ENCODE measurements around the gene DNAJB2.

DNAJB2 gene

DNA sequence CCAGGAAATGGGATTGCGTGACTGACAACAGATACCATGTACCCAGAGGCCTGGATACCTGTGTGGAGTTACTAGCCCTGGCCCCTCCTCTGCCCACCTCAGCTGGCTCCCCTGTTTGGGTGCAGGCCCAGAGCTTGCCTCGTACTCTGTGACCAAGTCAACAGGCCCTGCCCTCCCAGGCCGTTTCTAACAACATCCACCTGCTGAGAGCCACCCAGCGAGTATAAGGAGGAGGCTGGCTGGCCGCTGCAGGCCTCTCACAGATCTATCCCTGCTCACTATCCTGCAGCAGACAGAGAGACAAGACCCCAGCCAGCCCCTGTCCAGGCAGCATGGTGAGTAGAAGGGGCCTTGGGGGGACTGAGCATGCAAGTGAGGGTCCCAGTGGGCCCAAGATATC is 12.9 kb upstream of the DNAJB2 start:
- TF ChIP-seq POLR2AphosphoS5 (IDR thresholded peaks at IDR 0.05; ENCODE audit: low read depth) = no peak
- TF ChIP-seq, protein P1, sequence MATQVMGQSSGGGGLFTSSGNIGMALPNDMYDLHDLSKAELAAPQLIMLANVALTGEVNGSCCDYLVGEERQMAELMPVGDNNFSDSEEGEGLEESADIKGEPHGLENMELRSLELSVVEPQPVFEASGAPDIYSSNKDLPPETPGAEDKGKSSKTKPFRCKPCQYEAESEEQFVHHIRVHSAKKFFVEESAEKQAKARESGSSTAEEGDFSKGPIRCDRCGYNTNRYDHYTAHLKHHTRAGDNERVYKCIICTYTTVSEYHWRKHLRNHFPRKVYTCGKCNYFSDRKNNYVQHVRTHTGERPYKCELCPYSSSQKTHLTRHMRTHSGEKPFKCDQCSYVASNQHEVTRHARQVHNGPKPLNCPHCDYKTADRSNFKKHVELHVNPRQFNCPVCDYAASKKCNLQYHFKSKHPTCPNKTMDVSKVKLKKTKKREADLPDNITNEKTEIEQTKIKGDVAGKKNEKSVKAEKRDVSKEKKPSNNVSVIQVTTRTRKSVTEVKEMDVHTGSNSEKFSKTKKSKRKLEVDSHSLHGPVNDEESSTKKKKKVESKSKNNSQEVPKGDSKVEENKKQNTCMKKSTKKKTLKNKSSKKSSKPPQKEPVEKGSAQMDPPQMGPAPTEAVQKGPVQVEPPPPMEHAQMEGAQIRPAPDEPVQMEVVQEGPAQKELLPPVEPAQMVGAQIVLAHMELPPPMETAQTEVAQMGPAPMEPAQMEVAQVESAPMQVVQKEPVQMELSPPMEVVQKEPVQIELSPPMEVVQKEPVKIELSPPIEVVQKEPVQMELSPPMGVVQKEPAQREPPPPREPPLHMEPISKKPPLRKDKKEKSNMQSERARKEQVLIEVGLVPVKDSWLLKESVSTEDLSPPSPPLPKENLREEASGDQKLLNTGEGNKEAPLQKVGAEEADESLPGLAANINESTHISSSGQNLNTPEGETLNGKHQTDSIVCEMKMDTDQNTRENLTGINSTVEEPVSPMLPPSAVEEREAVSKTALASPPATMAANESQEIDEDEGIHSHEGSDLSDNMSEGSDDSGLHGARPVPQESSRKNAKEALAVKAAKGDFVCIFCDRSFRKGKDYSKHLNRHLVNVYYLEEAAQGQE (IDR thresholded peaks at IDR 0.05; ENCODE audit: insufficient replicate concordance, low read depth) = no peak
- no peak overlapping the region for H3K27ac ChIP-seq (replicated peaks)
- H3K27me3 ChIP-seq (ENCODE audit: insufficient read depth, poor library complexity, severe bottlenecking) = no peaks in the 10 kb centered on the region
- no peak for DNase-seq (ENCODE audit: low read depth in 1 of 2, low spot score in 1 of 2)
- no peak overlapping the region for H3K4me3 ChIP-seq (replicated peaks; ENCODE audit: insufficient read depth, low read length)

DNA sequence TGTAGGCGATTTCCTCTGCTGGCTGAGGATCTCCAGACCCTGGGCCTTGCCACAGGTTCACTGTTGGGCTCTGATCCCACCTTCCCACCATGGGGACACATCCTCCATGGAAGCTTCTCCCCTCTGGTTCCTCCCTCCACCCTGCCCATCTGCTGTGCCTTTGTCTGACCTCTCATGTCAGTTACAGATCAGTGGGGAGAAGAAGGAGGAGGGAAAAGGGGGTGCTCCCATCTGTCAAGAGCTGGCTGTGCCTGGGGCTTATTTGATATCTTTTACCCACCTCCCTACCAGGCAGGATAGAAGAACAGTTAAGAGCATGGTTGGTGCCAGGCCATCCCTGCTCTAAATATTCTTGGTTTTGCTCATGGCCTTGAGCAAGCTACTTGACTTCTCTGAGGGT is 12.3 kb upstream of the DNAJB2 start:
- Histone ChIP-seq H3K27ac (replicated peaks) (no peak overlapping the region), H3K4me3 (replicated peaks; ENCODE audit: insufficient read depth, low read length) (no peak overlapping the region), H3K27me3 (ENCODE audit: insufficient read depth, poor library complexity, severe bottlenecking) (no peaks in the 10 kb centered on the region)
- DNase-seq (ENCODE audit: low read depth in 1 of 2, low spot score in 1 of 2) = no peak
- TF ChIP-seq GABPA (IDR thresholded peaks at IDR 0.05; ENCODE audit: low read depth) (no peak), POLR2AphosphoS5 (IDR thresholded peaks at IDR 0.05; ENCODE audit: low read depth) (no peak), SPI1 (IDR thresholded peaks at IDR 0.05; ENCODE audit: borderline replicate concordance, low read depth) (no peak)
- TF ChIP-seq, protein P2, sequence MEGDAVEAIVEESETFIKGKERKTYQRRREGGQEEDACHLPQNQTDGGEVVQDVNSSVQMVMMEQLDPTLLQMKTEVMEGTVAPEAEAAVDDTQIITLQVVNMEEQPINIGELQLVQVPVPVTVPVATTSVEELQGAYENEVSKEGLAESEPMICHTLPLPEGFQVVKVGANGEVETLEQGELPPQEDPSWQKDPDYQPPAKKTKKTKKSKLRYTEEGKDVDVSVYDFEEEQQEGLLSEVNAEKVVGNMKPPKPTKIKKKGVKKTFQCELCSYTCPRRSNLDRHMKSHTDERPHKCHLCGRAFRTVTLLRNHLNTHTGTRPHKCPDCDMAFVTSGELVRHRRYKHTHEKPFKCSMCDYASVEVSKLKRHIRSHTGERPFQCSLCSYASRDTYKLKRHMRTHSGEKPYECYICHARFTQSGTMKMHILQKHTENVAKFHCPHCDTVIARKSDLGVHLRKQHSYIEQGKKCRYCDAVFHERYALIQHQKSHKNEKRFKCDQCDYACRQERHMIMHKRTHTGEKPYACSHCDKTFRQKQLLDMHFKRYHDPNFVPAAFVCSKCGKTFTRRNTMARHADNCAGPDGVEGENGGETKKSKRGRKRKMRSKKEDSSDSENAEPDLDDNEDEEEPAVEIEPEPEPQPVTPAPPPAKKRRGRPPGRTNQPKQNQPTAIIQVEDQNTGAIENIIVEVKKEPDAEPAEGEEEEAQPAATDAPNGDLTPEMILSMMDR (IDR thresholded peaks at IDR 0.05; ENCODE audit: insufficient read depth, low read length) = no peak
- TF ChIP-seq, protein P1 (IDR thresholded peaks at IDR 0.05; ENCODE audit: insufficient replicate concordance, low read depth) = no peak

DNA sequence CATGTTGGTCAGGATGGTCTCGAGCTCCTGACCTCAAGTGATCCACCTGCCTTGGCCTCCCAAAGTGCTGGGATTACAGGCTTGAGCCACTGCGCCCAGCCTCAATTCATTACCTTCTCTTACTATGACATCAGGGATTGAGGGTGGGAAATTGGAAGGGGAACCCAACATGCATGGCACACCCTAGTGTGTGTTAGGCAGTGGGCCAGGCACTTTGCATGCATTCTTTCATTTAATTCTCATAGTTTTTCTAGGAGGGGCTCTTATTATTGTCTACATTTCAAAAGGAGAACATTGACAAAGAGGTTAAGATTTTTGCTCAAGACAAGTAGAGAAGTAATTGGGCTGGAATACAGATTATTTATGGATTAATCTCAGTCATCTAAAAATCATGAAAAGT is 10.9 kb upstream of the DNAJB2 start:
- no peak overlapping the region for H3K4me3 ChIP-seq (replicated peaks; ENCODE audit: insufficient read depth, low read length)
- TF ChIP-seq, protein P1 (IDR thresholded peaks at IDR 0.05; ENCODE audit: insufficient replicate concordance, low read depth) = no peak
- TF ChIP-seq GABPA (IDR thresholded peaks at IDR 0.05; ENCODE audit: low read depth) (no peak), SPI1 (IDR thresholded peaks at IDR 0.05; ENCODE audit: borderline replicate concordance, low read depth) (no peak), POLR2AphosphoS5 (IDR thresholded peaks at IDR 0.05; ENCODE audit: low read depth) (no peak)
- TF ChIP-seq, protein P2 (IDR thresholded peaks at IDR 0.05; ENCODE audit: insufficient read depth, low read length) = no peak
- H3K27me3 ChIP-seq (ENCODE audit: insufficient read depth, poor library complexity, severe bottlenecking) = no peaks in the 10 kb centered on the region
- no peak overlapping the region for H3K27ac ChIP-seq (replicated peaks)
- no peak for DNase-seq (ENCODE audit: low read depth in 1 of 2, low spot score in 1 of 2)
